Activated CD8-positive, alpha-beta memory T cell treated with anti-CD3 and anti-CD28 coated beads for 1 hour (primary cell): Measurements from ENCODE around the gene PAH.

Source experiments
- DNase-seq, 2 donors: peaks; one replicate each; pipeline ENCODE4 v3.0.0-alpha.2; 2020; ENCODE audit warnings: low read depth in 1 of 2; ENCODE audit errors: extremely low read depth in 1 of 2

The PAH gene

DNA sequence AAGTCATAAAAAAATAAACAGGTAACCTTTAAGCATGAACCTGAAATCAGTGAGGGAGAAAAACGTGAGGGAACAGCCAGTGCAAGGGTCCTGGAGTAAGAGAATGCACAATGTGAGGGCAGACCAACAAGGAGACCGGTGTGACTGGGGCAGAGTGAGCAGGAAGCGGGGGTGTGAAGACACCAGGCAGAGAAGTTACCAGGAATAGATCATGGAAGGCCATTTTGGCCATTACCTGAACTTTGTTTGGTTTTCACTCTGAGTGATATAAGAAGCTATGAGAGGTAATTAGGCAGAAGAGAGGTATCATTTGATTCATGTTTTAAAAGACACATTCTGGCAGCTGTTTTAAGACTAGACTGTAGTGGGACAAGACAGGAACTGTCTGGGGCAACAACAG lies 15.0 kb downstream of the PAH start:
- DNase-seq = no peak

DNA sequence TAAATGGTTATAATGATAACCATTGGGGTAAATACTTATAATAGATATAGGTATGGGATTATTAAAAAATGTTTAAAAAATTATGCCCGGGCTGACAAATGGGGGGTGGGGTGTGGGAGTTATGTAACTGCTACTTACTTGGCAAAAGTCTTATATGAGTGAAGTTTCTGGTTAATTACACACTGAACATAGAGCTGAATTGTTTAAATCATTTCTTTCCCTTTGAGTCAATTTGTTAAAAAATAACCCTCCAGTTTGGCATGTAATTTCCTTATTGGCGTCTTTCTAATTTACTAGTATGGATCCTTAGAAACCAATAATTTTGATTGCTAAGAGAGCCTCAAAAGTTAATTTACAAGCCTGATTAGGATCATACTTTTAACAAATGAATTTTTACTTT lies 16.7 kb downstream of the PAH start:
- no peak for DNase-seq

DNA sequence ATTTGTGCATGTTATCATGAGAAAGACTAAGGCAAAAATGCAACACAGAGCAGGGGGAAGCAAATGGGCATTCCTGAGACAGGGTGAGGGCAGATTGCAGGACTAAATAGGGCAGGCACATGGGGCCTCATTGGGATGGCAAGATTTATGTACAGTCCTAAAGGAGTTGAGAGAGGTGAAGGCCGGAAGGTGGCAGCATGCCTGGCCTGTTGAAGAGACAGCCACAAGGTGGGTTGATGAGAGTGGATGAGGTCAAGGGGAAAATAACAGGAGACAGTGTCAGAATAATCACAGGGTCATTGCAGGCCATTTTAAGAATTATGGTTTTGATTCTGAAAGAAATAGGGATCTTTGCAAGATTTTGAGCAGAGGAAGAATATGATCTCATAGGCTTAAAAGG lies 21.0 kb downstream of the PAH start:
- no peak for DNase-seq

DNA sequence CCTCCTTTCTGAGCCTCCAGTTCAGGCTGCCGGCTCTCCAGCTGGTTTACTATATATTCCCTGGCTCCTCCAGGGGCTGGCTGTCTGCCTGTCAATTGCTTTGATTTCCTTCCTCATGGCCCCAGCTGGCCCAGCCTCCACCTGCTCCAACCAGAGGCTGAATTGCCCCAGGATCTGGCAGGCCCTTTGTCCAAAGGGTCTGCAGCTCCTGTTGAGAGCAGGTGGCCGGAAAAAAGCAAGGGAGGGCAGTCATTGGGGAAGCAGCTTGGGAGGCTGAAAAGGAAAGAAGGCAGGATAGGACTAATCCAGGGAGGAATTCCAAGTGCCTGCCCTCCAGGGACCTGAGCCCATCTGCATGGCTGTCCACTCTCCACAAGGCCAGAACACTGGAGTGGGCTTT lies 25.3 kb downstream of the PAH start:
- no peak for DNase-seq

DNA sequence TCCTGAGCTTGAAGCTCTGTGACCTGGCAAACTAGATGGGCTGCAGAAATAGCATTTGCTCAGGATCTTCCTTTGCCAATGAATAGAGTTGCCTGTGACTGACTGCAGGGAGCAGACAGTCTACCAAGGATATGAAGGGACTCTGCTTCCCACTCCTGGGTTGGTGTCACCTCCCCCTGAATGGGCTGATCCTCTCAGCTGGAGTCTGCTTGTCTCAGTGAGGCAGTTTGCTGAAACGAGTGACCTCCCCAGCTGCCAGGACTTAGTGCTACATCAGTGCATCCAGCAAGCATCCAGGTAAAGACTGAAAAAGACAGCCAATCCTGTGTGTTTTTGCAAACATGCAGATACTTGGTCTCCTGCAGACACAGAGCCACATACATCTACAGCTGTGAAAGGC lies 28.5 kb downstream of the PAH start:
- no peak for DNase-seq

DNA sequence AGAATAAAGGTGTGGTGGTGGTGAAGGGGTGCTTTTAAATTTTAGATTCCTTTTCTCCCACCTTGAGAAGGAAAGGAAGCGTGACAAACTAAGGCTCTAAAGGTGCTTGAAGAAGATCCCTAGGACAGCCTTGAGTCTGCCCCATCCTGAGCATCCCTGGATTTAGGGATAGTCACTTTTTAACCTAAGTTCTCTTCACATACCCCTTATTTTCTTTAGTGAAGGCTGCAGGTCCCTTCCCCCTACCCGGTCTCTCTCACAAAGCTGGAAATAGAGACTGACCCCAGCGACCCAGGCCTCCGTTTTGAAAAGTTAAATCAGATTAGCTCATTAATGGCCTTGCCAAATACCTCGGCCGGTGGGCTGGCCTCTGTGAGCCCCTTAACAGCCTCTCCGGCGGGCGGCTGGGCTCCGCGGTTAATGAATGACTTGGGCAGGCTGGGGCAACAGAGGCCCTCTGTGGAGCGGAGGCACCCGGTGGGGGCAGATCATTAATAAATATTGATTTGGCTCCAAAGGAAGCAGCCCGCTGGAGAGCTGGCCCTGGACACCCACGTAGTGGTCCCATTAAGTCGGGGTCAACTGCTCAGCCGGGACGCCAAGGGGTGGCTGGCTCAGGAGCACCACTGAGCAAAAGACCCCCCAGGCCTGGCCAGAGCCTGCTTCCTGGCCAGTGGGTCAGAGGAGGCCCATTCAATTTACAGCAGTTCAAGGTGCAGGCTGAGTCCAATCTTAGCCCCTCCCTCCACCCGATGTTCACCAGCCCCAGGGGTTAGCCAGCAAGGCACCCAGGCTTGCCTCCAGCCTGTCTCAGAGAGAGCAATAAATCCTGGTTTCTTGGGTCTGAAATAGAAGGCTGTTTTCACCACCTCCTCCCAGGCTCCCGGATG lies 31.8 kb downstream of the PAH start:
- DNase-seq = no peak

DNA sequence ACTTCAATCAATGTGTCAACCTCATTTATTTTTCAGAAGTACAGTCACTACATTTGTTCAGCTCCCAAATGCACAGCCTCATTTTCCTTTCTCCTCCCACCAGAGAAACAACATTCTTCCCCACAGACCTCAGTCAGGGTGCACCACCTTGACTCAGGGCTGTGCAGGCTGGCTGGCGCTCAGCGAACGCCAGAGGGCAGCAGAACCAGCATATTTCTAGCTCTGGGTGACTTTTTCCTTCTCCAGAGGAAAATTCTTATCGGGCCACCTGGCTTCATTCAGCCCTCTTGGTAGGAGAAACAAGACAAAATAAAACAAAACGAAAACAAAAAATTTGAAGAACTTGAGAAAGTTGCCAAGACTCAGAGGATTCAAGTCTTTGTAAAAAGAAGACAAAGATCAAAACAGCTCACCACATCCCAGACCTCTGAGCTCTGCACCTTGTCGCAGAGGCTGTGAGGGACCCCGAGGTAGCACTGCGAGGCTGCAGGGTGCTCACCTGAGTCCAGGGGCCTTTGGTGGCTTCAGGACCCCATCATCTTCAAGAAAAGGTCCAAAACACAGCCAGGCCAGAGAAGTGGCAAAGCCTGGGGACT lies 33.7 kb downstream of the PAH start:
- DNase-seq = peak in 1 of 2 donors; percentile 11

DNA sequence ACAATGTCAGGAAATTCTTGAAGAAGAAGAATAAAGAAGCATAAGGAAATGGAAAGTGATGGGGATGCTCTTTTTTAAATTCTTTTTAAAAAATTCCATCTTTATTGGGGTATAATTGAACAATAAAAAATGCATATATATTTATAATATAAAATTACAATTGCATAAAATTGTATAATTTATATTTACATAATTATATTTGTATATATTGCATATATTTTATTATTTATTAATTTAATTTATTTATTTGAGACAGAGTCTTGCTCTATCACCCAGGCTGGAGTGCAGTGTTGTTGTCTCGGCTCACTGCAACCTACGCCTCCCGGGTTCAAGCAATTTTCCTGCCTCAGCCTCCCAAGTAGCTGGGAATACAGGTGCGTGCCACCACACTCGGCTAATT lies 36.3 kb downstream of the PAH start:
- no peak for DNase-seq

DNA sequence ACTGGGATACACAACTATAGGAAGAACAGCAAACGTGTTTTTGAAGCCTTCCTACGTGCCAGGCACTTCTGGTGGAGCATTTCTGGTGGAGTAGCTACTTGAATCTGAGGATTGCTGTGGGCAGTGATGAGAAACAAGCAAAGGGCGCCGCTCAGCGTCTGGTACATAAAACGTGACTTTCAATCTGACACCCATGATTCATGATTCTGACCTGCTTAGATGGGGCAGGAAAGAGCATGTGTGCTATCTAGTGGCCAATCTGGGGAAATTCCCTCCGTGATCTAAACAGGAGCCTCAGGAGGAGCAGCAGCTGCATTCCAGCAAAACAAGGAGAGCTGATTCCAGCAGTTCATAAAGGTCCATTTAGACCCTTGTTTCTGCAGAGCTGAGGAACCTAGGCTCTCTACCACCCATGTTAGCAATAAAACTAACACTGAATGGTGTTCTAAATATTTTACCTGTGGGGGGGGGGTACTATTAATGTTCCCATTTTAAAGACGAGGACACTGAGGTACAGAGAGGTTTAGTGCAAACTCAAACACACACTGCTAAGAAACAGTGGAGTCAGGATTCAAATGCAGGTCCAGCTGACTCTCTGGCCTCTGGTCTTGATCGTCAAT lies 37.8 kb downstream of the PAH start:
- DNase-seq = no peak

DNA sequence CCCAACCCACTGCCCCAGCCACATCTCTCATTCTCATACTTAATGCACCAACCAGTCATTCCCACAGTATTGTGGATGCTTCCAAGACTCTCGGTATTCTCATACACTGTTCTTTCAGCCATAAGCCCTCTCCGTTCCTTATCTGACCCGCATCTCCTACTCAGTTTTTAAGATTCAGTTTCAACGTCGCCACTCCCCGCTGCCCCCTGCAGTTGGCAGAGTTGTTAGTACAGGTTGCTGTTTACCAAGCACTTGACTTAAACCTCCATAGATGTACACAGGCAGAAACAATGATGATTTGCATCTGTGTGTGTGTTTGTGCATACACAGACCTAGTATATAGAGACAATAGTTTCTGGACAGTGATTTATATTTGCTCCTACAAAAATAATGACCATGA lies 40.2 kb downstream of the PAH start:
- no peak for DNase-seq

DNA sequence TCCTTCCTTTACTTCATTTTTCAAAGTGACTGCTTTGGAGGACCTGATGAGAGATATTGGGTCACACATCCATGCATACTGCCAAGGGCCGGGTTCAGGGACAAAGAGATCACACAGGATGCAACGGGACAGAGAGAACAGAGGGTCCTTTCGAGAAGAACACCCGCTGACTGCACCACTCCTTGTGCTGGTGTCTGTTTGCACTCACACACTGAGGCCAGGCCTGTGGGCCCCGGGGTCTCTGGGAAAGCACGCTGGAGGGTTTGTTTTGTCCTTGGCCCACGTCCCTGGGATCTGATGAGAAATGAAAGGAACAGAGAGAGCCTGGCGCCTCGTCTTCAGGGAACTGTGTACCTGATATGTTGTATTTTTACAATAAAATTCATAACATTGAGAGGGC lies 42.2 kb downstream of the PAH start:
- no peak for DNase-seq

DNA sequence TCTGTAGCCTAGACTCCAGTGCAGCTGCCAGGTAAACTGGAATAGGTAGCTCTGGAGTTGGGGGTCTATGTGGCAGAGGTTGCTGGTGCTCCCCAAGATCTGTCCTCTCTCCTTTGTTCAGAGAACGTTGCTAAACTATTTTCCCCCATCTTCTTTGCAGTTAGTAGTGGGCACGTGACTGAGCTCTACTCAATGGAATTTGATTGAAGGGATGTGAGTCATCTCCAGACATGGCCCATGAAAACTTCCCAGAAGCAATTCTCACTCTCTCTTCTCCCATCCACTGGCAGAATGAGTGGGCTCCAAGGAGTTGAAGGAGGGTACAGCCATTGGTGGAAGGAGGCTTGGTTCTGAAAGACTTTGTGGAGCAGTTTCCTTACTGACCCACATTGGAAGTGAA lies 44.0 kb downstream of the PAH start:
- DNase-seq = no peak

DNA sequence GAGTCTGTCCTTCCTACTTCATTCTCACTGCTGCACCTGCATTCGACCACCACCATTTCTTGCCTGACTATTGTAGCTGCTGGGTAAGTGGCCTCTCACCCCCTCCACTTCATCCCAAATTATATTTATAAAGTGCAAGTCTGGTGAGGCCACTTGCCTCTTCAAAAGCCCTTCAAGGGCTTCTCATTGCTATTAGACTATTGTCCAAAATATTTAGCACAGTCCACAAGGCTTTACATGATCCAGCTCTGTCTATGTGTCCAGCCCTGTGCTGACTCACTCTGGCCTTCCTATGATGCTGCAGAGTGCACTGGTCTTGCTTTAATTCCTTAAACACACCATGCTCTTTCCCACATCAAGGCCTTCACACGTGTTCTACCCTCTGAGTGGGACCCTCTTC lies 46.0 kb downstream of the PAH start:
- DNase-seq = no peak

DNA sequence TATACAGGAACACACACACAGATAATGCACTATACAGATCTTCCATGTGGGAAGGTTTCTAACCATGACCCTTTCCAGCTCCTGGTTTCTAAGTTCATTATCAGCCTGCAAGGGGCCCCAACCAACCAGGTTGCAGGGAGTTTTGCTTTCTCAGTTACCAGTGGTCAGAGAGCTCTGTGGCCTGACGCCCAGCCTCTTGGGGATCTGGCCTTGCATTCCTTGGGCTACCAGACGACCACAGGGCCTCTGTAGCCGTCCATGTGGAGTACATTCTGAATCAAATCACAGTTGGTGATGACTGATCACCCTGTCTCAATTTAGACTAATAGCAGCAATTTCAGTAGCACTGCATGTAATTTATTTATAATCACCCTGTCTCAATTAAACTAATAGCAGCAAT lies 47.5 kb downstream of the PAH start:
- no peak for DNase-seq

DNA sequence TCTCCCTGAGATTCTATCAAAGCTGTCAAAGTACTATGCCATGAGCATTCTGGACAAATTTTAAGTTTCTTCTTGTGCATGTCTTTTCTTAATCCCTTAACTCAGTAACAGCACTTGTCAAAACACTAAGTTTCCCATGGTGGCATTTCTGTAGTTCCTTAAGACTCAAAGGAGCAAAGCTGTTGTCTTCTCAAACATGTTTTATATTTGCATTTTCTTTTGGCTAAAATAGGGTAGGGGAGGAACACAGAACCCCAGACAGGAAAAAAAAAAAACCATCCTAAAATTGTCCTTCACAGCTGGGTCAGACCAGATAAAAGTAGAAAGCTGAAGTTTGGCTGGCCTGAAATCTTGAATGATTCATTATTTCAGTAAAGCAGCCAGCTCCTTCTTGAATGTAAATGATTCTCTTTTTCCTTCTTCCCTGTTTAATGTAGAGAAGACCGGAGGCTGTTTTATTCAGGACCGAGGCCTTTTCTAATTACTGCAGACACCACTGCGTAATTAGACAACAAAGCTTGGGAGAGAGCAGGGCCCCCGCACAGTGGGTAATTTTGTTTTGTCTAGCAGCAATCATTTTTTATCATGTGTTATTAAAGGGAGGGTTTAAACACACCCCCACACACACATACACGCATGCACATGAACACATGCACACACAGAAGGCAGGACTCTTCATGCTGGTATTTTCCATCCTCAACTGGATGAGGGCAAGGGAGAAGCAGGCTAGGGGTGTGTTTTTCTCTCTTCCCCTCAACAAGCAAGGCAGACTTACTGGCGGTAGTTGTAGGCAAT lies 51.0 kb downstream of the PAH start:
- DNase-seq = no peak

DNA sequence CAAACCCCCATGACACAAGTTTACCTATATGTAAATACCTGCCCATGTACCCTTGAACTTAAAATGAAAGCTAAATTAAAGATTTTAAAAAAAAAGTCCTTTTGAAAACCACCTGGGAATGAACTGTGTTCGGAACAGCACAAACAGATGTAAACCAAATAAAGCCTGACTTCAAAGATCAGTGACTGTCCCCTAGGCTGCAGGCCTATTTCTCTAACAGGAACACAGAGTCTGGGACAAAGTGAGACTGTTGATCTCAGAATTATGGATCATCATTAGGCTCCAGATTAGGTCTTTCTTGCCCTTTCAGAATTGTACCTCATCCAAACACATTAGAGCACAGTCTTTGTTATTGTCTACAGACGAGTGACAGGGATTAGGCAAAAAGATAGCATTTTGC lies 54.6 kb downstream of the PAH start:
- DNase-seq = no peak

DNA sequence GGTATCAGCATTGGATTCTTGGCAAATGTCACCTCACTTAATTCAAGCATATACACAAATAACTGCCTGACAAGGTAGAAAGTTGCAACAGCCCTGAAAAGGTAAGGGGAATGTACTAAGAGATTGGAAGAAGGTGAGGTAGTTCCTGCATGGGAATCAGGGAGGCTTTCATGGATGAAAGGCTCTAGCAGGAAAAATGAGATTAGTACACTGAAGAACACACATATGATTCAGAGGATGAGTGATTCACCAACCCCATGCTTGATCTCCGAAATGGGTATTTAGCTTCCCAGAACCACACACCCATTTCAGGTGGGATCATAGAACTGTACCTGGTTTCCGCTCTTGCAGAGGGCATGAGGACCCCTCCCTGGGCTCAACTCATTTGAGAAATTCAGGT lies 65.8 kb downstream of the PAH start:
- no peak for DNase-seq

DNA sequence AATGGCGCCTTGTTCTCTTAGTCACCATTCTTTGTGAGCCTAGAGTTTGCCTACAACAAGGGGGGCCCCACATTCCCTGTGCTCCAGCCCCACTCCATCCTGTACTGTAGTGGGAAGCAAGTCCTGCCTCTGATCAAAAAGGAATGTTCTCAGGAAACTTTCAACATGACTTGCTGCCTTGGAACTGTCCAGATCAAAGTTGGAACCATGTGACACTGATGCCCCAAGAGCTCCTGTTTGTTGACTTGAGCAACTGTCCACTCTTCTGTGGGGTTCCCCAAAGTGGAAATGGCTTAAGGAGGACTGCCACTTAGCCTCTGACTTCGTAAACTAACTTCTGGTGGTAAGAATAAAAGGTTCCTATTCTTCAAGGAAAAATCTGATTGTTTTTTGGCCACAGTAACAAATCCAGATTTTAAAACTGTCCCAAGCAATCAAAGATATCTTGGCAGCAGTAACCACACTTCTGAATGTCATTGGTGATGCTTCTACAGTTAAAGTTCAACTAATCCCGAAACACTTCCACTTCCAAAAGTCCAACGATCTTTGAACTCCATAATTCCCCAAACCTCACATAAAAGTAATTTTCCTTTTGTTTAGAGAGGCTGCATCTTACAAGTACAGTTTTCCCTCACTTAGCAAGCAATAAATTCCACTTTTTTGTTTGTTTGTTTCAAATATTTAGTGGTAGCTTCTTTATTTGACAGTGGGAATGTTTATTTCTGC lies 67.2 kb downstream of the PAH start:
- no peak for DNase-seq

DNA sequence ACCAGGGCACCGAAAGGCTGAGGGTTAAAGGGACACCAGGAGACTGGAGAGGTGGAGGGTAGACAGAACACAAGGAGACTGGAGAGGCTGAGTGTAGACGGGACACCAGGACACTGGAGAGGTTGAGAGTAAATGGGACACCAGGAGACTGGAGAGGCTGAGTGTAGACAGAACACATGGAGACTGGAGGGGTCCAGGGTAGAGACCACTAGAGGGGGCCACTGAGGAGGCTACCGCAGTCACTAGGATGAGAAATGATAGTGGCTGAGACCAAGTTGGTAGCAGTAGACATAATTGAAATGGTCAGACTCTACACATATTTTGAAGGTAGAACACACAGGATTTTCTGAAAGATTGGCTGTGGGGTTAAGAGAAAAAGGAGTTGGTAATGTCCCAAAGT lies 68.2 kb downstream of the PAH start:
- DNase-seq = no peak

DNA sequence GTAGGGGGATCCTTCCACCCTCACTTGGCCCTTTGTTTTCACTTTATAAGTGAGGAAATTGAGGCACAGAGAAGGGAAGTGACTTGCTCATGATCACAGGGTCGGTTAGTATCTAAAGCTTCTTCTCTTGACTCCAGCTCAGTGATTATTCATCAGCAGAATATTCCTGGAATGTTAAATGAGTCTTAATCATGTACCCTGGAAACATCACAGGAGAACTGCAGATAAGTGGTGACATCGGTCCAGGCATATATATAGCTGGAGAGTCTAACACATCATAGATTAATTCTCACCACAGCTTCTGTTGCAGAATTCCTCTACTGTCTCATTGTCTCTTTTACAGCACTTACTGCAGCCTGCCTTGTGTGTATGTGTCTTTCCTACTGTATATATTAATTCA lies 69.9 kb downstream of the PAH start:
- DNase-seq = no peak
